ENCODE results near the gene AUTS2.

The AUTS2 gene

GRCh38 chr7:70134029-70134770 lies 535.9 kb downstream of the AUTS2 start:
- in situ Hi-C loops (cut with MboI; ENCODE audit: low pct_unique_long_range_greater_than_20kb, low sequenced_read_pairs): no loop called here
- no peak for DNase-seq

- in situ Hi-C loops (cut with MboI; ENCODE audit: low pct_unique_long_range_greater_than_20kb, low sequenced_read_pairs): no loop called here
- DNase-seq: no peak
Measured at GRCh38 chr7:70135656-70136055, 537.4 kb downstream of the AUTS2 start.

GRCh38 chr7:70137126-70137525 lies 538.9 kb downstream of the AUTS2 start:
- in situ Hi-C loops (cut with MboI; ENCODE audit: low pct_unique_long_range_greater_than_20kb, low sequenced_read_pairs): no loop called here

GRCh38 chr7:70142247-70142932 lies 544.1 kb downstream of the AUTS2 start:
- DNase-seq: no peak
- in situ Hi-C loops (cut with MboI; ENCODE audit: low pct_unique_long_range_greater_than_20kb, low sequenced_read_pairs): no loop called here

More at GRCh38 chr7:70137126-70137525, 538.9 kb downstream of the AUTS2 start:
- no peak for DNase-seq

- no peak for DNase-seq
- in situ Hi-C loops (cut with MboI; ENCODE audit: low pct_unique_long_range_greater_than_20kb, low sequenced_read_pairs): no loop called here
Measured at GRCh38 chr7:70143075-70144044, 545.1 kb downstream of the AUTS2 start.

GRCh38 chr7:70148997-70149396 lies 550.7 kb downstream of the AUTS2 start:
- DNase-seq: no peak
- in situ Hi-C loops (cut with MboI; ENCODE audit: low pct_unique_long_range_greater_than_20kb, low sequenced_read_pairs): no loop called here

GRCh38 chr7:70152313-70152712 lies 554.0 kb downstream of the AUTS2 start:
- in situ Hi-C loops (cut with MboI; ENCODE audit: low pct_unique_long_range_greater_than_20kb, low sequenced_read_pairs): no loop called here
- DNase-seq: no peak

GRCh38 chr7:70153933-70154332 lies 555.7 kb downstream of the AUTS2 start:
- in situ Hi-C loops (cut with MboI; ENCODE audit: low pct_unique_long_range_greater_than_20kb, low sequenced_read_pairs): no loop called here

GRCh38 chr7:70154521-70155180 lies 556.4 kb downstream of the AUTS2 start:
- in situ Hi-C loops (cut with MboI; ENCODE audit: low pct_unique_long_range_greater_than_20kb, low sequenced_read_pairs): no loop called here
- no peak for DNase-seq

More at GRCh38 chr7:70153933-70154332, 555.7 kb downstream of the AUTS2 start:
- DNase-seq: no peak

GRCh38 chr7:70156057-70156456 lies 557.8 kb downstream of the AUTS2 start:
- in situ Hi-C loops (cut with MboI; ENCODE audit: low pct_unique_long_range_greater_than_20kb, low sequenced_read_pairs): no loop called here

GRCh38 chr7:70159121-70159520 lies 560.8 kb downstream of the AUTS2 start:
- in situ Hi-C loops (cut with MboI; ENCODE audit: low pct_unique_long_range_greater_than_20kb, low sequenced_read_pairs): no loop called here
- no peak for DNase-seq

More at GRCh38 chr7:70156057-70156456, 557.8 kb downstream of the AUTS2 start:
- DNase-seq: no peak

- in situ Hi-C loops (cut with MboI; ENCODE audit: low pct_unique_long_range_greater_than_20kb, low sequenced_read_pairs): no loop called here
- DNase-seq: no peak
Measured at GRCh38 chr7:70165477-70166170, 567.3 kb downstream of the AUTS2 start.

- no peak for DNase-seq
- in situ Hi-C loops (cut with MboI; ENCODE audit: low pct_unique_long_range_greater_than_20kb, low sequenced_read_pairs): no loop called here
Measured at GRCh38 chr7:70171369-70171920, 573.2 kb downstream of the AUTS2 start.

GRCh38 chr7:70177166-70177565 lies 578.9 kb downstream of the AUTS2 start:
- in situ Hi-C loops (cut with MboI; ENCODE audit: low pct_unique_long_range_greater_than_20kb, low sequenced_read_pairs): no loop called here
- no peak for DNase-seq

GRCh38 chr7:70178211-70178610 lies 579.9 kb downstream of the AUTS2 start:
- no peak for DNase-seq
- in situ Hi-C loops (cut with MboI; ENCODE audit: low pct_unique_long_range_greater_than_20kb, low sequenced_read_pairs): no loop called here

GRCh38 chr7:70178787-70179186 lies 580.5 kb downstream of the AUTS2 start:
- DNase-seq: no peak
- in situ Hi-C loops (cut with MboI; ENCODE audit: low pct_unique_long_range_greater_than_20kb, low sequenced_read_pairs): no loop called here

GRCh38 chr7:70182521-70182920 lies 584.2 kb downstream of the AUTS2 start:
- DNase-seq: no peak
- in situ Hi-C loops (cut with MboI; ENCODE audit: low pct_unique_long_range_greater_than_20kb, low sequenced_read_pairs): no loop called here

GRCh38 chr7:70183278-70183677 lies 585.0 kb downstream of the AUTS2 start:
- in situ Hi-C loops (cut with MboI; ENCODE audit: low pct_unique_long_range_greater_than_20kb, low sequenced_read_pairs): no loop called here

More at GRCh38 chr7:70183278-70183677, 585.0 kb downstream of the AUTS2 start:
- DNase-seq: no peak

All from KBM-7 (cell line).